Cardiac muscle cell (in vitro differentiated cells and primary cell): ENCODE data around the gene PKP3. TPM values are rescaled to one million over a fixed set of nuclear protein-coding genes. Genes with fewer than 3 reads are reported as not detected.
"Not testable (repeated sequence)": the region's sequence is repeated elsewhere in the genome, so short reads cannot be mapped to it uniquely, and the experiment has no call there.

Experiments
- DNase-seq, 2 donors: peaks; one replicate each; pipeline versions ENCODE4 v3.0.0 to v3.0.0-alpha.2; 2010 to 2017; ENCODE audit warnings: low read depth in 1 of 2, low spot score in 1 of 2
- H3K27ac ChIP-seq: fragments of 200-600 bp; sonication (generic); 2 replicates; pipeline ENCODE4 v1.5.1; 2016
- H3K27me3 ChIP-seq: fragments of 200-600 bp; sonication (generic); 2 replicates; pipeline ENCODE4 v1.6.0; 2016; ENCODE audit warnings: control low read depth
- H3K36me3 ChIP-seq: fragments of 200-600 bp; sonication (generic); 2 replicates; pipeline ENCODE4 v1.5.1; 2016; ENCODE audit warnings: control low read depth
- H3K4me1 ChIP-seq: fragments of 200-600 bp; sonication (generic); 2 replicates; pipeline ENCODE4 v1.8.1; 2017; ENCODE audit warnings: low read depth, mild to moderate bottlenecking, mixed run types
- H3K4me3 ChIP-seq: fragments of 200-600 bp; sonication (generic); 2 replicates; pipeline ENCODE4 v1.5.1; 2016; ENCODE audit warnings: mild to moderate bottlenecking
- H3K9me3 ChIP-seq: fragments of 200-600 bp; sonication (generic); 2 replicates; pipeline ENCODE4 v1.5.1; 2017; ENCODE audit warnings: low read depth, mild to moderate bottlenecking, control low read depth
- CTCF ChIP-seq: IDR thresholded peaks from 2 replicates; pipeline ENCODE4 v1.5.1; 2012; ENCODE audit warnings: low read depth, mild to moderate bottlenecking, low read length
- polyA plus RNA-seq: library from polyadenylated mRNA; unstranded; fragments of >200 nt; fragmentation: Nextera tagmentation; extraction: Ambion mirVana; gene quantifications from 2 replicates; pipeline ENCODE4 v1.2.1, GENCODE V29; 2016
- total RNA-seq: library from RNA; depleted of rRNA; stranded (reverse); fragments of >200 nt; gene quantifications from 2 replicates; pipeline ENCODE4 v1.2.3, GENCODE V29; 2016

Gene PKP3
- total and polyA plus RNA-seq, 2 experiments from 2014 or later, result 0.09 to 0.57 TPM

GRCh38 chr11:362642-363442 lies 31.2 kb upstream of the PKP3 start:
- Histone ChIP-seq H3K27ac (no peak overlapping the region), H3K36me3 (no peaks in the 10 kb centered on the region), H3K9me3 (no peaks in the 10 kb centered on the region), H3K4me1 (no peaks in the 10 kb centered on the region), H3K27me3 (no peaks in the 10 kb centered on the region), H3K4me3 (no peak overlapping the region)
- no peak for TF ChIP-seq CTCF
- no peak for DNase-seq

GRCh38 chr11:363443-363805 lies 30.6 kb upstream of the PKP3 start:
- not testable (repeated sequence) for DNase-seq, H3K9me3 ChIP-seq, H3K4me1 ChIP-seq, H3K4me3 ChIP-seq, H3K36me3 ChIP-seq, H3K27ac ChIP-seq, H3K27me3 ChIP-seq

- TF ChIP-seq CTCF, result peak; percentile 21
- no peak overlapping the region for H3K4me3 ChIP-seq
- no peak overlapping the region for H3K27ac ChIP-seq
- H3K9me3 ChIP-seq, result no peaks in the 10 kb centered on the region
- no peaks in the 10 kb centered on the region for H3K27me3 ChIP-seq
- H3K36me3 ChIP-seq, result no peaks in the 10 kb centered on the region
- no peaks in the 10 kb centered on the region for H3K4me1 ChIP-seq
- DNase-seq, result no peak
Observed at GRCh38 chr11:363948-364761, 29.9 kb upstream of the PKP3 start.

GRCh38 chr11:364991-365725 lies 28.9 kb upstream of the PKP3 start:
- H3K27me3 ChIP-seq, result no peaks in the 10 kb centered on the region

GRCh38 chr11:365831-366230 lies 28.2 kb upstream of the PKP3 start:
- no peaks in the 10 kb centered on the region for H3K9me3 ChIP-seq
- TF ChIP-seq CTCF, result no peak
- no peak for DNase-seq
- H3K36me3 ChIP-seq, result no peaks in the 10 kb centered on the region
- no peaks in the 10 kb centered on the region for H3K27me3 ChIP-seq
- no peak overlapping the region for H3K4me3 ChIP-seq
- no peak overlapping the region for H3K27ac ChIP-seq
- H3K4me1 ChIP-seq, result no peaks in the 10 kb centered on the region

More at GRCh38 chr11:364991-365725, 28.9 kb upstream of the PKP3 start:
- DNase-seq, result no peak
- Histone ChIP-seq H3K4me1 (no peaks in the 10 kb centered on the region), H3K27ac (no peak overlapping the region), H3K9me3 (no peaks in the 10 kb centered on the region), H3K4me3 (no peak overlapping the region), H3K36me3 (no peaks in the 10 kb centered on the region)
- no peak for TF ChIP-seq CTCF
